ENCODE results near the gene EML4.
"Not testable (repeated sequence)": the region's sequence is repeated elsewhere in the genome, so short reads cannot be mapped to it uniquely, and the experiment has no call there.

EML4 gene

DNA sequence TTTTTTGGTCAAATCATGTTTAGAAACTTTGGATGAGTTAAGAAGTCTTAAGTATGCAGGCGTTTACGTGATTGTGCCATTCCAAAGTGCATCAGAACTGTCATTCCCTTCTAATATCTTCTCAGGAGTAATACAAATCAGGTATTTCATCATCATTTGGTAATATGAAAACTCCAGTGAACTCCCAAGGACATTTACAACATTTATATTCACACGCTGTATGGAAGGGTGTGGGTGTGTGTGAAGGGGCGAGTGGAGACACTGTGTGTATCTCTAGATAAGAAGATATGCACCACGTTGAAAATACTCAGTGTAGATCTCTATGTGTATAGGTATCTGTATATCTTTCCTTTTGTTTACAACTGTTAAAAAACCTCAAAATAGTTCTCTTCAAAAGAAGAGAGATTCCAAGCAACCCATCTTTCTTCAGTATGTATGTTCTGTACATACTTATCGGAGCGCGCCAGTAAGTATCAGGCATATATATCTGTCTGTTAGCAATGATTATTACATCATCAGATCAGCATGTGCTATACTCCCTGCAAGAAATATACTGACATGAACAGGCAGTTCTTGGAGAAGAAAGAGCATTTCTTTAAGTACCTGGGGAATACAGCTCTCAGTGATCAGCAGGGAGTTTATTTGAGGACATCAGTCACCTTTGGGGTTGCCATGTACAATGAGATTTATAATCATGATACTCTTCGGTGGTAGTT is 162.6 kb downstream of the EML4 start:
- DNase-seq (ENCODE audit: low read depth) = no peak
- TF ChIP-seq CTCF (IDR thresholded peaks at IDR 0.05; ENCODE audit: low read depth, low read length, missing control alignments) = no peak
- H3K4me3 ChIP-seq (ENCODE audit: low read depth, low read length) = no peak overlapping the region

DNA sequence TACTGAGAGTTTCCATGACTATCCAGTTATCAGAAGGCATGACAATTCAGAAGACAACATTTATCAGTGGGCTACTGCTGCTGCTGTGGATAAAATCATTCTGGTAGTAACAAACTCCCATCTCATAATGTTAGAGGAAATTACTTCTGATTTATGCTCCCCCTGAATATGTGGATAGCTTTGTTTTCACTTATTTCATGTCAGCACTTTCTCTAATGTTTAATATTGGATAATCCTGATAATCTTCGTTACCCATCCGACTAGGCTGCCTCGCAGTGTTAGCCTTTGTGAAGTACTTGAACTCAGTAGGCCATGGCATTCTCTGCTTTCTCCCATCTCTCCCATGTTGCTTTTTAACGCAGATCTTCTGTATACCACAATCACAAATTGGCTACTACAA is 163.4 kb downstream of the EML4 start:
- DNase-seq (ENCODE audit: low read depth) = no peak
- no peak for TF ChIP-seq CTCF (IDR thresholded peaks at IDR 0.05; ENCODE audit: low read depth, low read length, missing control alignments)

DNA sequence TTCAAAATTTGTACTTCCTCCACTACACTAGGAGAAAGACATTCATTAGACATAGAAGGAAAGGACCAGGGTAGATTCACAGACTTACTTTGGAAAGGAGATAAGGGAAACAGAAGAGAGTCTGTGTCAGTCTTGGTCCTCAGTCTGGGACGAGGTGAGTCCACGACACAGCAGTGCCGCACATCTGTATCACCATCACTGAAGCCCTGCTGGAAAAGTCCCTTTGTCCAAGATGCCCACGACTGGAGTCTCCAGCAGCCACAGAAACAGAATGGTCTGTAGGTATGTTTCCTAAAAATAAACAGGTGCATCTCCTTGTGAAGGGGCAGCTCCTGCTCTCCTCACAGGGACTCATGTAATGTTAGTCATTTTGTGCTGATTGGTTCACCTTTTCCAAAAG is 164.4 kb downstream of the EML4 start:
- DNase-seq (ENCODE audit: low read depth) = no peak
- no peak for TF ChIP-seq CTCF (IDR thresholded peaks at IDR 0.05; ENCODE audit: low read depth, low read length, missing control alignments)
- H3K4me3 ChIP-seq (ENCODE audit: low read depth, low read length) = no peak overlapping the region

More for the DNA sequence above, 163.4 kb downstream of the EML4 start:
- no peak overlapping the region for H3K4me3 ChIP-seq (ENCODE audit: low read depth, low read length)

GRCh38 chr2:42334220-42334619 is 165.1 kb downstream of the EML4 start:
- TF ChIP-seq CTCF (IDR thresholded peaks at IDR 0.05; ENCODE audit: low read depth, low read length, missing control alignments) = no peak
- DNase-seq (ENCODE audit: low read depth) = no peak
- H3K4me3 ChIP-seq (ENCODE audit: low read depth, low read length) = no peak overlapping the region

GRCh38 chr2:42334865-42335264 is 165.7 kb downstream of the EML4 start:
- not testable (repeated sequence) for DNase-seq (ENCODE audit: low read depth); H3K4me3 ChIP-seq (ENCODE audit: low read depth, low read length)

DNA sequence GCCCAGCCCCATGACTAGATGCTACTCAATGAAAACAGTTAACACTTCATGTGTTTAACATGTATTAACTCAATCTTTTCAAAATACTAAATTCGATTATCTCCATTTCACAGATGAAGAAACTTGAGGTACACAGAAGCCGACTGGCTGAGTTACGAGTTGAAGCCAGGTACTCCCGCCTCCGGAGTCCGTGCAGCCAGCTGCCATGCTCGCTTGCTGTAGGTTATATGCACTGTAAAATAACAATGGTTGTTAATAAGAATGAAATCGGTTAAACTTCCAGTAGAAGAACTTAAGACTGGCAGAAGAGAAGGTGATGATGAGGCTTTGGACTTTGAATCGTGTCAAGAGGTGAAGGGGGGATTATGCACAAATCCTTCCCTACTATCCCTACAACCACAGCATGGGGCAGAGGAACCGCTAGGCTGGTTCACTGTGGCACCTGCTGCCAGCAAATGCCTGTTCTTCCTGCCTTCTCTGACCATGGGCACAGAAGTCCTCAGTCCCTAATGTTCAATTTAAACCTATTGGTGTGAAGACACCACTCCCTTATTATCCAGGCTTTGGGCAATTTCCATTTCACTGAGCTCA is 166.5 kb downstream of the EML4 start:
- no peak for DNase-seq (ENCODE audit: low read depth)
- H3K4me3 ChIP-seq (ENCODE audit: low read depth, low read length) = no peak overlapping the region
- TF ChIP-seq CTCF (IDR thresholded peaks at IDR 0.05; ENCODE audit: low read depth, low read length, missing control alignments) = no peak

- no peak for DNase-seq (ENCODE audit: low read depth)
Measured at GRCh38 chr2:42336361-42336965, 167.3 kb downstream of the EML4 start.

More at GRCh38 chr2:42336361-42336965, 167.3 kb downstream of the EML4 start:
- no peak for TF ChIP-seq CTCF (IDR thresholded peaks at IDR 0.05; ENCODE audit: low read depth, low read length, missing control alignments)
- H3K4me3 ChIP-seq (ENCODE audit: low read depth, low read length) = no peak overlapping the region
